Liver (tissue), 3 donors: ENCODE results near the gene SRRM3.
"Not testable (repeated sequence)": the region's sequence is repeated elsewhere in the genome, so short reads cannot be mapped to it uniquely, and the experiment has no call there.

ENCODE experiments used
- CTCF ChIP-seq: fragments of 150-350 bp; IDR thresholded peaks from 2 replicates; pipeline ENCODE4 v1.5.1; 2017; ENCODE audit warnings: improper control_type of control experiment, low read depth, low read length; ENCODE audit not compliant: missing input control
- EGR1 ChIP-seq, 2 donors: IDR thresholded peaks; 2 replicates each; pipeline ENCODE4 v1.6.1; 2016 to 2018; ENCODE audit warnings: antibody characterized with exemption in 2 of 2, low read depth in 2 of 2
- GABPA ChIP-seq, 2 donors: IDR thresholded peaks in 1 of 2; conservative IDR thresholded peaks in 1 of 2; 2 replicates each; pipeline ENCODE4 v1.6.1; 2016; ENCODE audit warnings: antibody characterized with exemption in 2 of 2, mild to moderate bottlenecking in 1 of 2, moderate library complexity in 1 of 2
- RAD21 ChIP-seq, 2 donors: IDR thresholded peaks; 2 replicates each; pipeline ENCODE4 v1.6.1; 2016; ENCODE audit warnings: antibody characterized with exemption in 2 of 2, mild to moderate bottlenecking in 2 of 2
- RXRA ChIP-seq, 2 donors: IDR thresholded peaks; 2 replicates each; pipeline ENCODE4 v1.6.1; 2017 to 2018; ENCODE audit warnings: antibody characterized with exemption in 2 of 2, mild to moderate bottlenecking in 1 of 2
- SP1 ChIP-seq: IDR thresholded peaks from 2 replicates; pipeline ENCODE4 v1.6.1; 2018; ENCODE audit warnings: antibody characterized with exemption, mild to moderate bottlenecking
- TAF1 ChIP-seq: conservative IDR thresholded peaks from 2 replicates; pipeline ENCODE4 v1.6.1; 2016; ENCODE audit warnings: antibody characterized with exemption, mild to moderate bottlenecking
- TF ChIP-seq, protein P1 (sequence below): IDR thresholded peaks from 2 replicates; pipeline ENCODE4 v1.6.1; 2016; ENCODE audit warnings: antibody characterized with exemption
- TF ChIP-seq, protein P2 (sequence below): IDR thresholded peaks from 2 replicates; pipeline ENCODE4 v1.6.1; 2016; ENCODE audit warnings: antibody characterized with exemption
- donor health status: healthy.
- donor health status: healthy.

- not testable (repeated sequence) for TF ChIP-seq CTCF; TAF1; RAD21 (IDR thresholded peaks at IDR 0.05); EGR1 (IDR thresholded peaks at IDR 0.05; ENCODE audit: low read depth in 2 of 2); GABPA (IDR thresholded peaks at IDR 0.05 in 1 of 2, conservative IDR thresholded peaks at IDR 0.05 in 1 of 2); RXRA (IDR thresholded peaks at IDR 0.05); SP1
- TF ChIP-seq, protein P1, sequence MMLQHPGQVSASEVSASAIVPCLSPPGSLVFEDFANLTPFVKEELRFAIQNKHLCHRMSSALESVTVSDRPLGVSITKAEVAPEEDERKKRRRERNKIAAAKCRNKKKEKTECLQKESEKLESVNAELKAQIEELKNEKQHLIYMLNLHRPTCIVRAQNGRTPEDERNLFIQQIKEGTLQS = not testable (repeated sequence)
- TF ChIP-seq, protein P2, sequence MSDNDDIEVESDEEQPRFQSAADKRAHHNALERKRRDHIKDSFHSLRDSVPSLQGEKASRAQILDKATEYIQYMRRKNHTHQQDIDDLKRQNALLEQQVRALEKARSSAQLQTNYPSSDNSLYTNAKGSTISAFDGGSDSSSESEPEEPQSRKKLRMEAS = not testable (repeated sequence)
Observed at GRCh38 chr7:76162416-76163170, 39.1 kb upstream of the SRRM3 start.
